Stomach smooth muscle (tissue), 2 donors: ENCODE measurements around the gene PYDC2.

Experiments
- H3K27ac ChIP-seq: one replicate; pipeline ENCODE4 v1.7.0; 2013; ENCODE audit warnings: mild to moderate bottlenecking, low read length, inconsistent platforms
- H3K27me3 ChIP-seq, 2 donors: one replicate each; pipeline ENCODE4 v1.7.0; 2013; ENCODE audit warnings: low read length in 2 of 2; ENCODE audit not compliant: insufficient read depth in 2 of 2, control insufficient read depth in 1 of 2
- H3K36me3 ChIP-seq, 2 donors: one replicate each; pipeline ENCODE4 v1.7.0; 2013; ENCODE audit warnings: low read length in 2 of 2; ENCODE audit not compliant: control insufficient read depth in 2 of 2, insufficient read depth in 2 of 2
- H3K4me1 ChIP-seq: one replicate; pipeline ENCODE4 v1.7.0; 2013; ENCODE audit warnings: low read length; ENCODE audit not compliant: control insufficient read depth, insufficient read depth
- H3K4me3 ChIP-seq, 2 donors: one replicate each; pipeline ENCODE4 v1.7.0; 2013; ENCODE audit warnings: low read length in 2 of 2
- H3K9ac ChIP-seq, 2 donors: one replicate each; pipeline ENCODE4 v1.7.0; 2013; ENCODE audit warnings: low read length in 2 of 2, mild to moderate bottlenecking in 1 of 2
- H3K9me3 ChIP-seq, 2 donors: one replicate each; pipeline ENCODE4 v1.7.0; 2013; ENCODE audit warnings: low read length in 2 of 2; ENCODE audit not compliant: control insufficient read depth in 2 of 2
- donor health status: healthy.
- donor health status: Pancreatic carcinoma.

The PYDC2 gene

GRCh38 chr3:191431160-191431822 is 29.7 kb upstream of the PYDC2 start:
- Histone ChIP-seq H3K27me3 (no peaks in the 10 kb centered on the region), H3K4me1 (no peaks in the 10 kb centered on the region), H3K36me3 (no peaks in the 10 kb centered on the region), H3K9me3 (no peaks in the 10 kb centered on the region), H3K4me3 (no peak overlapping the region), H3K9ac (no peak overlapping the region), H3K27ac (no peak overlapping the region)

GRCh38 chr3:191432162-191432561 is 28.8 kb upstream of the PYDC2 start:
- Histone ChIP-seq H3K9me3 (no peaks in the 10 kb centered on the region), H3K27me3 (no peaks in the 10 kb centered on the region), H3K9ac (no peak overlapping the region), H3K27ac (no peak overlapping the region), H3K4me3 (no peak overlapping the region), H3K4me1 (no peaks in the 10 kb centered on the region), H3K36me3 (no peaks in the 10 kb centered on the region)

- H3K36me3 ChIP-seq = no peaks in the 10 kb centered on the region
Measured at GRCh38 chr3:191434024-191434423, 26.9 kb upstream of the PYDC2 start.

GRCh38 chr3:191435981-191436380 is 25.0 kb upstream of the PYDC2 start:
- Histone ChIP-seq H3K4me1 (no peaks in the 10 kb centered on the region), H3K9ac (no peak overlapping the region), H3K27me3 (no peaks in the 10 kb centered on the region), H3K4me3 (no peak overlapping the region), H3K27ac (no peak overlapping the region), H3K36me3 (no peaks in the 10 kb centered on the region), H3K9me3 (no peaks in the 10 kb centered on the region)

More at GRCh38 chr3:191434024-191434423, 26.9 kb upstream of the PYDC2 start:
- Histone ChIP-seq H3K27ac (no peak overlapping the region), H3K9me3 (no peaks in the 10 kb centered on the region), H3K4me1 (no peaks in the 10 kb centered on the region), H3K27me3 (no peaks in the 10 kb centered on the region), H3K4me3 (no peak overlapping the region), H3K9ac (no peak overlapping the region)

GRCh38 chr3:191438150-191438814 is 22.7 kb upstream of the PYDC2 start:
- Histone ChIP-seq H3K36me3 (no peaks in the 10 kb centered on the region), H3K27ac (no peak overlapping the region)

GRCh38 chr3:191440532-191440931 is 20.4 kb upstream of the PYDC2 start:
- Histone ChIP-seq H3K36me3 (no peaks in the 10 kb centered on the region), H3K27ac (no peak overlapping the region), H3K27me3 (no peaks in the 10 kb centered on the region), H3K4me1 (no peaks in the 10 kb centered on the region), H3K9ac (no peak overlapping the region), H3K4me3 (no peak overlapping the region), H3K9me3 (no peaks in the 10 kb centered on the region)

More at GRCh38 chr3:191438150-191438814, 22.7 kb upstream of the PYDC2 start:
- Histone ChIP-seq H3K27me3 (no peaks in the 10 kb centered on the region), H3K9ac (no peak overlapping the region), H3K4me1 (no peaks in the 10 kb centered on the region), H3K4me3 (no peak overlapping the region), H3K9me3 (no peaks in the 10 kb centered on the region)

GRCh38 chr3:191441687-191442086 is 19.3 kb upstream of the PYDC2 start:
- Histone ChIP-seq H3K4me1 (no peaks in the 10 kb centered on the region), H3K36me3 (no peaks in the 10 kb centered on the region), H3K4me3 (no peak overlapping the region), H3K9me3 (no peaks in the 10 kb centered on the region), H3K27me3 (no peaks in the 10 kb centered on the region), H3K9ac (no peak overlapping the region), H3K27ac (no peak overlapping the region)

- H3K4me3 ChIP-seq = no peak overlapping the region
- H3K27me3 ChIP-seq = no peaks in the 10 kb centered on the region
- no peak overlapping the region for H3K9ac ChIP-seq
- no peaks in the 10 kb centered on the region for H3K9me3 ChIP-seq
- no peak overlapping the region for H3K27ac ChIP-seq
- H3K36me3 ChIP-seq = no peaks in the 10 kb centered on the region
- no peaks in the 10 kb centered on the region for H3K4me1 ChIP-seq
Measured at GRCh38 chr3:191444569-191444968, 16.4 kb upstream of the PYDC2 start.

- H3K36me3 ChIP-seq = no peaks in the 10 kb centered on the region
- H3K9ac ChIP-seq = no peak overlapping the region
- no peak overlapping the region for H3K4me3 ChIP-seq
- no peaks in the 10 kb centered on the region for H3K9me3 ChIP-seq
- H3K27ac ChIP-seq = no peak overlapping the region
- H3K4me1 ChIP-seq = no peaks in the 10 kb centered on the region
- no peaks in the 10 kb centered on the region for H3K27me3 ChIP-seq
Measured at GRCh38 chr3:191449256-191449655, 11.7 kb upstream of the PYDC2 start.

- no peaks in the 10 kb centered on the region for H3K27me3 ChIP-seq
- no peak overlapping the region for H3K9ac ChIP-seq
- H3K9me3 ChIP-seq = no peaks in the 10 kb centered on the region
- no peak overlapping the region for H3K27ac ChIP-seq
- no peak overlapping the region for H3K4me3 ChIP-seq
- no peaks in the 10 kb centered on the region for H3K36me3 ChIP-seq
- no peaks in the 10 kb centered on the region for H3K4me1 ChIP-seq
Measured at GRCh38 chr3:191455257-191455952, 5.6 kb upstream of the PYDC2 start.

GRCh38 chr3:191460360-191460759 is 603 bp upstream of the PYDC2 start:
- Histone ChIP-seq H3K4me3 (no peak overlapping the region), H3K27ac (no peak overlapping the region)

More at GRCh38 chr3:191460360-191460759, 603 bp upstream of the PYDC2 start:
- H3K9ac ChIP-seq = no peak overlapping the region
- no peaks in the 10 kb centered on the region for H3K36me3 ChIP-seq
- no peaks in the 10 kb centered on the region for H3K9me3 ChIP-seq
- H3K27me3 ChIP-seq = no peaks in the 10 kb centered on the region
- H3K4me1 ChIP-seq = no peaks in the 10 kb centered on the region
